Astrocyte (in vitro differentiated cells and primary cell): ENCODE measurements around the gene ARL17B.
"Not testable (repeated sequence)": the region's sequence is repeated elsewhere in the genome, so short reads cannot be mapped to it uniquely, and the experiment has no call there.

ENCODE experiments used
- EZH2 ChIP-seq: IDR thresholded peaks from 2 replicates; pipeline ENCODE4 v1.6.1; 2012; ENCODE audit warnings: mild to moderate bottlenecking, low read length, inconsistent platforms; ENCODE audit not compliant: insufficient read depth
- TF ChIP-seq, protein P1 (sequence below): IDR thresholded peaks from 2 replicates; pipeline ENCODE4 v1.5.1; 2011; ENCODE audit warnings: low read depth, mild to moderate bottlenecking, inconsistent platforms, low read length, moderate library complexity; ENCODE audit not compliant: insufficient read depth

DNA sequence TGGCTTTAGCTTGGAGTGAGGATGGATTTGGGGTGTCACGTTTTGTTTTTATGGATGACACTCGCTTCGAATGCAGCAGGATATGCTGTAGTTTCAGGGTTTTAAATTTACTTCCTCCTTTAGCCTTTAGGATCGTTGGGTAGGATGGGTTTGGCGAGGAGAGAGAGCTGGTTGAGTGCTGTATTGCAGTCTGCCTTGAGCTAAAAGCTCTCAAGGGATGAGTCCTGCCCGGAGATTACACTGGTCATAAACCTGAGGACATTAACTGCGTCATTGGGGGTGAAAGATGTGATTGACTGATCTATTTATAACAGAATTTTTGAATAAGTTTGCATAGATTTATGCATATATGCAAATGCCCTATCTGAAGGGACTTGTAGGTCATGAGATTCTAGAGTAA is 11.9 kb upstream of the ARL17B start:
- TF ChIP-seq, protein P1, sequence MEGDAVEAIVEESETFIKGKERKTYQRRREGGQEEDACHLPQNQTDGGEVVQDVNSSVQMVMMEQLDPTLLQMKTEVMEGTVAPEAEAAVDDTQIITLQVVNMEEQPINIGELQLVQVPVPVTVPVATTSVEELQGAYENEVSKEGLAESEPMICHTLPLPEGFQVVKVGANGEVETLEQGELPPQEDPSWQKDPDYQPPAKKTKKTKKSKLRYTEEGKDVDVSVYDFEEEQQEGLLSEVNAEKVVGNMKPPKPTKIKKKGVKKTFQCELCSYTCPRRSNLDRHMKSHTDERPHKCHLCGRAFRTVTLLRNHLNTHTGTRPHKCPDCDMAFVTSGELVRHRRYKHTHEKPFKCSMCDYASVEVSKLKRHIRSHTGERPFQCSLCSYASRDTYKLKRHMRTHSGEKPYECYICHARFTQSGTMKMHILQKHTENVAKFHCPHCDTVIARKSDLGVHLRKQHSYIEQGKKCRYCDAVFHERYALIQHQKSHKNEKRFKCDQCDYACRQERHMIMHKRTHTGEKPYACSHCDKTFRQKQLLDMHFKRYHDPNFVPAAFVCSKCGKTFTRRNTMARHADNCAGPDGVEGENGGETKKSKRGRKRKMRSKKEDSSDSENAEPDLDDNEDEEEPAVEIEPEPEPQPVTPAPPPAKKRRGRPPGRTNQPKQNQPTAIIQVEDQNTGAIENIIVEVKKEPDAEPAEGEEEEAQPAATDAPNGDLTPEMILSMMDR = not testable (repeated sequence)
- TF ChIP-seq EZH2 = not testable (repeated sequence)
